GM21367 (cell line): ENCODE data around the gene OR2A2.

Source experiments
- ATAC-seq: cut with Tn5 transposase; IDR thresholded peaks from one replicate; pipeline ENCODE4 v1.9.1; 2021; ENCODE audit not compliant: unreplicated experiment

The OR2A2 gene

GRCh38 chr7:144134116-144134515 is 24.7 kb downstream of the OR2A2 start:
- no peak for ATAC-seq

GRCh38 chr7:144137501-144137900 is 28.1 kb downstream of the OR2A2 start:
- no peak for ATAC-seq

- ATAC-seq: no peak
Observed at GRCh38 chr7:144142187-144142586, 32.8 kb downstream of the OR2A2 start.

GRCh38 chr7:144144426-144144825 is 35.0 kb downstream of the OR2A2 start:
- no peak for ATAC-seq

GRCh38 chr7:144148224-144148827 is 38.9 kb downstream of the OR2A2 start:
- ATAC-seq: no peak

- ATAC-seq: no peak
Observed at GRCh38 chr7:144158861-144159260, 49.5 kb downstream of the OR2A2 start.
